HL-60 (cell line): Measurements from ENCODE around the gene CFL1.

Source experiments
- DNase-seq, 2 experiments: peaks; one replicate each; pipeline ENCODE4 v3.0.0-alpha.2; 2010 to 2020; ENCODE audit warnings: low read depth in 1 of 2, low spot score in 1 of 2
- H3K27ac ChIP-seq: fragments of 250-450 bp; sonication (Bioruptor Pico); replicated peaks from 2 replicates; pipeline ENCODE4 v1.5.1; 2020; ENCODE audit warnings: mild to moderate bottlenecking, moderate library complexity
- H3K27me3 ChIP-seq: fragments of 250-450 bp; sonication (Bioruptor Pico); 2 replicates; pipeline ENCODE4 v1.5.1; 2021; ENCODE audit warnings: mild to moderate bottlenecking, moderate library complexity; ENCODE audit not compliant: insufficient read depth, poor library complexity, severe bottlenecking
- H3K4me3 ChIP-seq: replicated peaks from 2 replicates; pipeline ENCODE4 v1.5.1; 2011; ENCODE audit warnings: mild to moderate bottlenecking, control low read depth, low read length; ENCODE audit not compliant: insufficient read depth
- GABPA ChIP-seq: IDR thresholded peaks from 2 replicates; pipeline ENCODE4 v1.6.1; 2012; ENCODE audit warnings: low read depth
- POLR2AphosphoS5 ChIP-seq: IDR thresholded peaks from 2 replicates; pipeline ENCODE4 v1.6.1; 2012; ENCODE audit warnings: low read depth
- SPI1 ChIP-seq: IDR thresholded peaks from 2 replicates; pipeline ENCODE4 v1.6.1; 2012; ENCODE audit warnings: low read depth, mild to moderate bottlenecking, borderline replicate concordance
- TF ChIP-seq, protein P1 (sequence below): IDR thresholded peaks from one replicate; pipeline ENCODE4 v1.5.1; 2011; ENCODE audit warnings: low read length, control low read depth, inconsistent platforms; ENCODE audit not compliant: insufficient read depth
- TF ChIP-seq, protein P2 (sequence below): IDR thresholded peaks from 2 replicates; pipeline ENCODE4 v1.6.1; 2012; ENCODE audit warnings: low read depth; ENCODE audit not compliant: insufficient replicate concordance

Gene CFL1

DNA sequence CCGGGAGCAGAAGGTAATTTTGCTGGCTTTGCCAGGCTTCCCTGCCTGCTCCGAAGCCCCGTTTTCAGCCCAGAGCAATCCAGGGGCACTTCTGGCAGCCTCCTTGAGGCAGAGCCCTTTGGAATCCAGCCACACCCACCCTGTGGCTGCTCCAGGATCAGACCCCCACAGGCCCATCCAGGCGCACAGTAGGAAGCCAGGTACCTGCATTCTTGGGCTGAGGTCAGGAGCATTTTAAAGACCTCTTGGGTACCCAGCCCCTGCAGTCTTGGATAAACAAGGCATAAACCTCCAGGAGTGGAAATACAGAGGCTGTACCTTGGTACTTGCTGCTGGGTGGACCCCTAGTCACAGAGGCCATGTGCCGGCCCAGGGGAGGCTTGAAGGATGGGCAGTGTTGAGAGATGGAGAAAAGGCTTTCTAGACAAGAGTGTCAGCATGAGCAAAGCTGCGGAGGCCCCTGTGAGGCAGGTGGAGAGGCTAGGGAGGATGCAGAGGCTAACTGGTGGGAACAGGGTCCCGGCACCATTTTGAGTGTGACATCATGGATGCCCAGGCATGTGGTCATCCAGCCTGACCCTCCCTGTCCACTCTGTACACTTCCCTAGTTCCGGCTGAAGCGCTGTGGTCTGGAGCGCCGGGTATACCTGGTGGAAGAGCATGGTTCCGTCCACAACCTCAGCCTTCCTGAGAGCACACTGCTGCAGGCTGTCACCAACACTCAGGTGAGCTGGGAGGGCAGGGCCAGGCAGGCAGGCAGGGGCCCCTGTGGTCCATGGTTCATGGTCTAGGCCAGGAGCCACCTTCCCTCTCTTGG is 6.1 kb upstream of the CFL1 start:
- no peak for DNase-seq
- TF ChIP-seq SPI1 (no peak), POLR2AphosphoS5 (no peak), GABPA (no peak)
- TF ChIP-seq, protein P1, sequence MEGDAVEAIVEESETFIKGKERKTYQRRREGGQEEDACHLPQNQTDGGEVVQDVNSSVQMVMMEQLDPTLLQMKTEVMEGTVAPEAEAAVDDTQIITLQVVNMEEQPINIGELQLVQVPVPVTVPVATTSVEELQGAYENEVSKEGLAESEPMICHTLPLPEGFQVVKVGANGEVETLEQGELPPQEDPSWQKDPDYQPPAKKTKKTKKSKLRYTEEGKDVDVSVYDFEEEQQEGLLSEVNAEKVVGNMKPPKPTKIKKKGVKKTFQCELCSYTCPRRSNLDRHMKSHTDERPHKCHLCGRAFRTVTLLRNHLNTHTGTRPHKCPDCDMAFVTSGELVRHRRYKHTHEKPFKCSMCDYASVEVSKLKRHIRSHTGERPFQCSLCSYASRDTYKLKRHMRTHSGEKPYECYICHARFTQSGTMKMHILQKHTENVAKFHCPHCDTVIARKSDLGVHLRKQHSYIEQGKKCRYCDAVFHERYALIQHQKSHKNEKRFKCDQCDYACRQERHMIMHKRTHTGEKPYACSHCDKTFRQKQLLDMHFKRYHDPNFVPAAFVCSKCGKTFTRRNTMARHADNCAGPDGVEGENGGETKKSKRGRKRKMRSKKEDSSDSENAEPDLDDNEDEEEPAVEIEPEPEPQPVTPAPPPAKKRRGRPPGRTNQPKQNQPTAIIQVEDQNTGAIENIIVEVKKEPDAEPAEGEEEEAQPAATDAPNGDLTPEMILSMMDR: no peak
- TF ChIP-seq, protein P2, sequence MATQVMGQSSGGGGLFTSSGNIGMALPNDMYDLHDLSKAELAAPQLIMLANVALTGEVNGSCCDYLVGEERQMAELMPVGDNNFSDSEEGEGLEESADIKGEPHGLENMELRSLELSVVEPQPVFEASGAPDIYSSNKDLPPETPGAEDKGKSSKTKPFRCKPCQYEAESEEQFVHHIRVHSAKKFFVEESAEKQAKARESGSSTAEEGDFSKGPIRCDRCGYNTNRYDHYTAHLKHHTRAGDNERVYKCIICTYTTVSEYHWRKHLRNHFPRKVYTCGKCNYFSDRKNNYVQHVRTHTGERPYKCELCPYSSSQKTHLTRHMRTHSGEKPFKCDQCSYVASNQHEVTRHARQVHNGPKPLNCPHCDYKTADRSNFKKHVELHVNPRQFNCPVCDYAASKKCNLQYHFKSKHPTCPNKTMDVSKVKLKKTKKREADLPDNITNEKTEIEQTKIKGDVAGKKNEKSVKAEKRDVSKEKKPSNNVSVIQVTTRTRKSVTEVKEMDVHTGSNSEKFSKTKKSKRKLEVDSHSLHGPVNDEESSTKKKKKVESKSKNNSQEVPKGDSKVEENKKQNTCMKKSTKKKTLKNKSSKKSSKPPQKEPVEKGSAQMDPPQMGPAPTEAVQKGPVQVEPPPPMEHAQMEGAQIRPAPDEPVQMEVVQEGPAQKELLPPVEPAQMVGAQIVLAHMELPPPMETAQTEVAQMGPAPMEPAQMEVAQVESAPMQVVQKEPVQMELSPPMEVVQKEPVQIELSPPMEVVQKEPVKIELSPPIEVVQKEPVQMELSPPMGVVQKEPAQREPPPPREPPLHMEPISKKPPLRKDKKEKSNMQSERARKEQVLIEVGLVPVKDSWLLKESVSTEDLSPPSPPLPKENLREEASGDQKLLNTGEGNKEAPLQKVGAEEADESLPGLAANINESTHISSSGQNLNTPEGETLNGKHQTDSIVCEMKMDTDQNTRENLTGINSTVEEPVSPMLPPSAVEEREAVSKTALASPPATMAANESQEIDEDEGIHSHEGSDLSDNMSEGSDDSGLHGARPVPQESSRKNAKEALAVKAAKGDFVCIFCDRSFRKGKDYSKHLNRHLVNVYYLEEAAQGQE: no peak
- Histone ChIP-seq H3K27ac (no peak overlapping the region), H3K4me3 (no peak overlapping the region), H3K27me3 (no peaks in the 10 kb centered on the region)

GRCh38 chr11:65862941-65863888 is 5.2 kb upstream of the CFL1 start:
- DNase-seq: no peak
- H3K27ac ChIP-seq: no peak overlapping the region

More at GRCh38 chr11:65862941-65863888, 5.2 kb upstream of the CFL1 start:
- TF ChIP-seq, protein P1: no peak
- no peak for TF ChIP-seq POLR2AphosphoS5
- no peak for TF ChIP-seq GABPA
- no peak for TF ChIP-seq SPI1
- TF ChIP-seq, protein P2: no peak
- no peaks in the 10 kb centered on the region for H3K27me3 ChIP-seq
- H3K4me3 ChIP-seq: no peak overlapping the region
